Eye (tissue), 1 donor: ENCODE results near the gene LTA4H.
A peak's percentile ranks its signal among the peaks of the same experiment; 100 is the strongest.

Experiments used
- DNase-seq: peaks from one replicate; pipeline ENCODE4 v3.0.0-alpha.2; 2015

Gene LTA4H

DNA sequence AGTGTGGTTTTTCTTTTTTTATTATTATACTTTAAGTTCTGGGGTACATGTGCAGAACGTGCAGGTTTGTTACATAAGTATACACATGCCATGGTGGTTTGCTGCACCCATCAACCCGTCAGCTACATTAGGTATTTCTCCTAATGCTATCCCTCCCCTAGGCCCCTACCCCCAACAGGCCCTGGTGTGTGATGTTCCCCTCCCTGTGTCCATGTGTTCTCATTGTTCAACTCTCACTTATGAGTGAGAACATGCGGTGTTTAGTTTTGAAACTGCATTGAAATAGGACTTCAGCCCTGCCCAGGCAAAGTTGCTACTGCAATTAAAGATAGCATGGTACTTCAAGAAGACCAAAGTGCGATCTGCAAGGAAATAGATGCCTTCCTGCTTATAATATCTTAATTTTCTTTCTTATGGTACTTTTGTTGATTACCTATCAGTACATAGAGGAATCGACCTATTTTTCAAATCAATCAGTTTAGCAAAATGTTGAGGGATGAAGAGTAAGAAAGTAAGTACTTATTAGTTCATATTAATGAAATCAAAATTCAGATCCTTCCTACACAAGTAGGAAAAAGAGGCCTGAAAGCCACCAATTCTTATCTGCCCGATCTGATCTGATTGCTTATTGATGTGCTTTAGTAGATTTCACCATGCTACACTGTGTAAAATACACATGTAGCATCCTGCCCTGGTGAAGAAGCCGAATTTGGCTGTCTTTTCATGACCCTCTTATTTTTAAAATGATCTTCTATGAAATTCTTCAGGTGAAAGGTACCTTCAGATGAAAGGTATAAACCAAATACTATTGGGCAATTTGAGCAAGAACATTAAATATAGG, 1.6 kb downstream of the LTA4H start:
- DNase-seq: peak; percentile 8

DNA sequence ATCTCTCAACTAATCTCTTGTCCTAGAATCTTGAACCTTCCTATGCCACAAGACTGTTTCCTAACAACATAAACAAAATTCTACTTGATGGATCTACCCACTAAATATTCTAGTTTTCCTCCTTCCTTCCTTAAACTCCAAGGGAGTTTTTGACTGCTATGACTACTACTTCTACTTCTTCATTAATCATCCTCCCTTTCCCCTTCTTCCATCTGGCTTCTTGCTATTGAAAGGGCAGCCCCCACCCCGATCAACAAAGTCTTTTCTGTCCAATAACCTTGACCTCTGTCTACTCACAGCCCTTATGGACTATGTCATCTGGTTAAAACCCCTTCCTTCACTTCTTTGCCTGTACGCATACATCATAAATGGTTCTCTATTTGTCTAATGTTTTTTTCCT, 5.6 kb downstream of the LTA4H start:
- no peak for DNase-seq

- no peak for DNase-seq
Measured at GRCh38 chr12:96028538-96028937, 6.8 kb downstream of the LTA4H start.

DNA sequence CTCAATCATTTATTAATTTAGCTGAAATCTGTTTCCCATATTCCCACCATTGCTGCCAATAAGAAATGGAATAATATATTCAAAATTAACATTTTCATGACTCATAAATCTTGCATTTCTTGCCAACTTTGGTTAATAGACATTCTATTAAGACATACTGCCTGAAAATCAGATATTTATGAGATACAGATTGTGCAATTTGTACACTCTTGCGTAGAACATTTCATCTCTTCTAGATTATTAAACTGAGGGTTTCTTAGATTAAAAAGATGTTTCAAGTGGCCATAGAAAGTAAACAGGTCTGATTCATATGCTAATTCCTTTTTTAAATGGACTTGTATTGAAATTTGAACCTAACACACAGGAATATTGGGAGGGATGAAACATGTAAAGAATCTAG, 9.1 kb downstream of the LTA4H start:
- DNase-seq: no peak

- no peak for DNase-seq
Measured at GRCh38 chr12:96025518-96025917, 9.9 kb downstream of the LTA4H start.

GRCh38 chr12:96020314-96021003, 14.9 kb downstream of the LTA4H start:
- no peak for DNase-seq

- DNase-seq: peak; percentile 17
Measured at GRCh38 chr12:96015672-96016071, 19.7 kb downstream of the LTA4H start.

GRCh38 chr12:96014943-96015599, 20.3 kb downstream of the LTA4H start:
- DNase-seq: no peak

DNA sequence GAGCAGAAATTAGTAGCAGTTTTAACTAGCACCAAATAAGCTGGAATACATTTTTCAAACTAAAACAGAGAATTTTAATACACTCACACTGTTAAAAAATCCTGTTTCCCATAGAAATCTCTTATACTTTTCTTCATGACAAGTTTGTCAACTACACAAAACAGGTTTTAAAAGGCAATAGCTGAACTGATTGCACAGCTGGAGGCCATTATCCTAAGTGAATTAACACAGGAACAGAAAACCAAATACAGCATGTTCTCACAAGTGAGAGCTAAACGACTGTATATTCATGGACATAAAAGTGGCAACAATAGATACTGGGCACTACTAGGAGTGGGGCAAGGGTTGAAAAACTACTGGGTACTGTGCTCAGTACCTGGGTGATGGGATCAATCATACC, 27.7 kb downstream of the LTA4H start:
- no peak for DNase-seq

DNA sequence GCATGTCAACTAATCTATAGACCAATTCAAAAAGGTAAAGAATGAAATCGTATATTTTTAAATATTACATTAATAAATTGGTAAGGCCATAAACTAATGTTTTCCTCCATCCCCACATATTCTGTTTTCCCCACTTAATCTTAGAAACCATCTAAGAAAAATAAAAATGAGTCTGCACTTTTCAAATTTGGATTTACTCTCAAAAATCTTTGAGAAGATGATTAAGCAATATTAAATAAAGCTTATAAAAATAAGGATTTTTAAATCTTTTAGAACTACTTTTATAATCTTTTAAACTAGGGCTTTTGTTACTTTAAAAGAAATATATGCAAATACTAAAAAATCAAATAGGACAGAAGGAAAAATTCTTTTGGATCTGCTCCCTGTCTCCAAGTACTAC, 28.7 kb downstream of the LTA4H start:
- DNase-seq: no peak

GRCh38 chr12:96000858-96001257, 34.5 kb downstream of the LTA4H start:
- no peak for DNase-seq

- DNase-seq: no peak
Measured at GRCh38 chr12:95999484-95999883, 35.9 kb downstream of the LTA4H start.

DNA sequence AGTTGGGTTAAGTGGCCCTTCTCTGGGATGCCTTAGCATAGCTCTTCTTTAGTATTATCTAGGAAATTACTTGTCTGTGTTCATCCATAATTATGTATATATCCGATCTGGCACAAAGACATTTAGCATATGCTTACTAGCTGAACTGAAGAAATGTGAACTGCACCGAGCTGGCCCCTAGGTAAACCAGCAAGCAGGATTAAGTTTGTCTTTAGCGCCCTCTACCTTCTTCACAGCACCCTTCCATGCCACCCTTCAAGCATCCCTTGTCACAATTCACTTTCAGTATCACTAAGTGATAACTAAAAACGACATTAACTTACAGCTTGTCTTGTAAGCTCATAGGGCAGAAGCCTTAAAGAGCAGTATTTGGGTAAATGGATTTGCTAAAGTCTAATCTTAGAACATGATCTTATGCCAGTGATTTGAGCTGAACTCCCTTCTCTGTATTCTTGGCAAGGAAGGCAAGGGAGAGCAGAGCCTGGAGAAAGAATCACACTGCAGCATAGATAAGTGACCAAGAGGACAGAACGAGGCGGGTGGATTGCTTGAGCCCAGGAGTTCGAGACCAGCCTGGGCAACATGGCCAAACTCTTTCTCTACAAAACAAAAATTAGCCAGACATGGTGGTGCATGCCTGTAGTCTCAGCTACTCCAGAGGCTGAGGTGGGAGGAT, 36.6 kb downstream of the LTA4H start:
- peak; percentile 79 for DNase-seq

DNA sequence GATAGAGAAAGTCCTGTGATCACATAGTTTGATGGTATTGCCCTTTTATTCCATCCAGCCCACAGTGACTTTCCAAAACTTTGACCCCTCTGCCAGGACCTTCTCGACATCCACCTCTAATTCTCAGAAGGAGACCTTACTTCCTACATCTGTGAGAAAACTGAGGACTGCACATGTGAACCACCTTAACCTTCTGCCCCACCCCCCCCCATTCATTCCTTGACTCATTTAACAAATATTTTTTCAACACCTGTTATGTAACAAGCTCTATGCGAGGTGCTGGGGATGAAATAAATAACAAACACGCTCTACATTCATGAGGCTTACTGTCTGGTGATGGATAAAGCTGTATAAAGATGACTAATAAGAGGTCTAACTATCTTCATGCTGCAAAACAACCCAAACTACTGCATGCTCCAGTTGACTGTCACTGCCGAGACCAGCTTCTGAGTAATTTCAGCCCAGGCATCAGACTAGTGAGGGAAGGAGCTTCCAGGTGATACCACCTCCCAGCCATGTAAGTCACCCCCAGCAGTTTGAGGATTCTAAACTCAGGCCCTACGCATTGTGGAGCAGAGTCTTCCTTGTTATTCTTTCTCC, 37.4 kb downstream of the LTA4H start:
- no peak for DNase-seq

DNA sequence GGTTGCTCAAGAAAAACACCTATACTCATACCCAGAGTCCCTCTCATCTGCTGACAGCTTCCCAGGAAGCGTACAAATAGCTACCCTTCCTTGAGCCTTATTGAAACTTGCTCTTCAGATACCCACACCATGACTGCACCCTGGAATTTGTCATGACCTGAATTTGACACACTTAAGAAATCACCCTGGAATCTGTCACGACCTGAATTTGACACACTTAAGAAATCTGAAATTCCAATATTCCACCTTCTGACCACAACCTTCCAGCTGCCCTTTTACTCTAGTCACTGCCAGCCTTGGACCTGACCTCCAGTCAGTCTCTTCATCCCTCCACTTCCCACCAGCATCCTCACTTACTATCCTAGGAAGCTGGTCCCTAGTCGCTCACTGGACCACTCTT, 38.1 kb downstream of the LTA4H start:
- no peak for DNase-seq

GRCh38 chr12:95996034-95996658, 39.2 kb downstream of the LTA4H start, which contains the start of gene HAL:
HAL (minus strand) TSS chr12:95996344; CDS start chr12:95995910, 434 bp downstream.
- DNase-seq: no peak

GRCh38 chr12:95995238-95996031, 40.0 kb downstream of the LTA4H start:
- DNase-seq: no peak

DNA sequence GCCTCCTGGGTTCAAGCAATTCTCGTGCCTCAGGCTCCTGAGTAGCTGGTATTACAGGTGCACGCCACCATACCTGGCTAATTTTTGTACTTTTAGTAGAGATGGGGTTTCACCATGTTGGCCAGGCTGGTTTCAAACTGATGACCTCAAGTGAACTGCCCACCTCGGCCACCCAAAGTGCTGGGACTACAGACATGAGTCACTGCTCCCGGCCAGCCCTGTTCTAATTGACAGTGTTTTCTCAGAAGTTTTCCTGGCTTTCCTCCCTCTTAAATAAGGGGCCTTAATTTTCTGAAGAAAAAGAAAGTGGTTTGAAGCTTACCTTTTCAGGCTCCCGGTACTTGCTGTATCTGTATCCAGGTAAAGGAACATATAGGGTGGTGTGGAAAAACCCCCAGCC, 40.9 kb downstream of the LTA4H start:
- DNase-seq: no peak

DNA sequence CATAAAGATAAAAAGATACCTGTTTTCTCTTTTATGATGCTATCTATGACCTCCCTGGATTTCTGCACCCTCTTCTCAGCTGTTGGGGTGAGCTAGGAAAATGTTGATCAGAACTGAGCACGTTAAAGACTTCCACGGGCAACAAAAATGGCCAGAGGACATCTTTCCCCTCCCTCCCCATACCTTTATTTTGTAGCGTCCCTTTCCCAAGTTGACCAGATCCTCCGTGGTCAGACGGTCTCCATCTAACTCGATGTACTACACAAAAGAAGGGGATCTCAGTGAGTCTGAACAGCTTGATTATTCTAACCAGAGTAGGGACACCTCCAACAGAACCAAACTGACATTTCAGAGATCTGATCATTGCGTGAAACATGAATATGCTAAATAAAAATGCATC, 41.5 kb downstream of the LTA4H start:
- no peak for DNase-seq

DNA sequence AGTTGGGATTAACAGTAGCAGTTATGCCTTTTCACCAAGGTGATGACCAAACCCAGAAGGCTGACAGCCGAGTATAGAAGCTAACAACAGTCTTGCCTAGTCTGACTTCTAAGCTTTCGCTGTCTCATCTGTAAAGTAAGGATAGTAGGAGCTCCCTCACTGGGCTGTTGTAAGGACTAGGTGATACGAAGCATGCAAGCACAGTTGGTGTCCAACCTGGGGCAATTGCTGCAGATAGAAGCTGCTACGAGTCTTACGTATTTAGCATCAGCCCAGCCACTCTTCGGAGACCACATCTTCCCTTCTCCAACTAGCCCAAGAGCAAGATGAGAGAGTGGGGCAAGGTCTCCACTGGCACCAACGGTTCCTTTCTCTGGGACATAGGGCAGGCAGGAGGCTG, 45.3 kb downstream of the LTA4H start:
- no peak for DNase-seq

DNA sequence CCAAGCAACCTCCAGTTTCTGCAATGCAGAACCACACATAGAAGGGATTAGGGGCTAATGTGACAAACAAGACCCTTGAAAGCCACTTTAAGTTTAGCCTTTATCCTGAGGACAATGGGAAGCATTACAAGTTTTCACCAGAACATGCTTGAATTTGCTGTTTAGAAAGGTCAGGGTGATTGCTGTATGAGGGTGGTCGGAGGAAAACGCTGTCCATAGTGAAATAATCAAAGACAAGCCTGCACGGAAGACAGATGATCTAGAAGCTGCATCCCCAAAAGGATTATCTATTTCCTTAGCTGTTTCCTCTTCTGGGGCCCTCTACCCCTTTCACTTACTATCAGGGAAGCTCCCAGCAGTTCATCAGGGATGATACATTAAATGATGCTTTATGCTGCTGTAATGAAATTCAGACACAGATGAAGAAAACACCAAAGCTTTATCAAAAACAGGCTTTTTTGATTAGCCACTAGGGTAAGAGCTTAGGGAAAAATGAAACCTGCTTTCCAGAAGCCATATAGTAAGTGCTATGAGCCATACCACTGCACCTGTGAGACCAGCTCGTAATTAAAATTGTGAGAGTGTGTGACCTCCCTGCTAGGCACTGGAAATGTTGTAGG, 45.8 kb downstream of the LTA4H start:
- DNase-seq: no peak
